GM06990 (cell line): ENCODE measurements around the gene ATP8B4.

Experiments used
- DNase-seq: peaks from one replicate; pipeline ENCODE4 v3.0.0-alpha.2; 2011; ENCODE audit not compliant: insufficient read length; ENCODE audit errors: extremely low read depth
- H3K27me3 ChIP-seq: replicated peaks from 2 replicates; pipeline ENCODE4 v1.6.0; 2011; ENCODE audit warnings: low read length; ENCODE audit not compliant: control insufficient read depth, insufficient read depth
- H3K36me3 ChIP-seq: 2 replicates; pipeline ENCODE4 v1.5.1; 2011; ENCODE audit warnings: low read length; ENCODE audit not compliant: control insufficient read depth, insufficient read depth
- H3K4me3 ChIP-seq: replicated peaks from 2 replicates; pipeline ENCODE4 v1.5.1; 2011; ENCODE audit warnings: low read depth, mild to moderate bottlenecking, control low read depth, low read length
- TF ChIP-seq, protein P1 (sequence below): IDR thresholded peaks from 2 replicates; pipeline ENCODE4 v1.5.1; 2011; ENCODE audit warnings: low read length, control low read depth, mild to moderate bottlenecking, inconsistent platforms; ENCODE audit not compliant: insufficient read depth, poor library complexity, severe bottlenecking

ATP8B4 gene

DNA sequence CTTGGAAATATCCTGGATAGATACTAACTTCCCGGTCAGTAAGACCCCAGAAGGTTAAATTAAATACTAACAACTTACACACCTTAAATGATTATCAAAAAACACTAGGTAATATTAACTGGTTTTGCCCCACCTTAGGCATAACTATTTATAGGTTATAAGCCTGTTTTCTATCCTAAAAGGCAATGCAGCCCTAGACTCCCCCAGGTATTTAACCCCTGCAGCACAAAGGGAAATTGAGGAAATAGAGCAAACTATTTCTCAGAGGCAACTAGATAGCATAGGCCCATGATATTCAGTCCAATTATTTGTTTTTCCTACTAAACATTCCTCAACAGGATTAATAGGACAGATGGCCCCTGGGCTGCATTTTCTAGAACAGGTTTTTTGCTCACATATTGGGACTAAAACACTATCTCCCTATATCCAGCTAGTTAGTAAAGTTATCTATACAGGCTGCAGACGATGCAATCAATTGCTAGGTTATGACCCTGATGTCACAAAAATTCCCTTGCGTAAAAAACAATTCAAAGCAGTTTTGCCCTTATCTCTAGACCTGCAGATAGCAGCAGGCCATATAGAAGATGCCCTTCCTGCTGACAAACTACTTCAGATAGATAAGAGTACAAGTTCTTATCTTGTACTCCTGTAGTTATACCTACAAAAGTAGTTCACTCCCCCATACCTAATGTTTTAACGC lies 276.9 kb downstream of the ATP8B4 start:
- Histone ChIP-seq H3K27me3 (no peaks in the 10 kb centered on the region), H3K36me3 (no peaks in the 10 kb centered on the region), H3K4me3 (no peak overlapping the region)
- DNase-seq: no peak
- TF ChIP-seq, protein P1, sequence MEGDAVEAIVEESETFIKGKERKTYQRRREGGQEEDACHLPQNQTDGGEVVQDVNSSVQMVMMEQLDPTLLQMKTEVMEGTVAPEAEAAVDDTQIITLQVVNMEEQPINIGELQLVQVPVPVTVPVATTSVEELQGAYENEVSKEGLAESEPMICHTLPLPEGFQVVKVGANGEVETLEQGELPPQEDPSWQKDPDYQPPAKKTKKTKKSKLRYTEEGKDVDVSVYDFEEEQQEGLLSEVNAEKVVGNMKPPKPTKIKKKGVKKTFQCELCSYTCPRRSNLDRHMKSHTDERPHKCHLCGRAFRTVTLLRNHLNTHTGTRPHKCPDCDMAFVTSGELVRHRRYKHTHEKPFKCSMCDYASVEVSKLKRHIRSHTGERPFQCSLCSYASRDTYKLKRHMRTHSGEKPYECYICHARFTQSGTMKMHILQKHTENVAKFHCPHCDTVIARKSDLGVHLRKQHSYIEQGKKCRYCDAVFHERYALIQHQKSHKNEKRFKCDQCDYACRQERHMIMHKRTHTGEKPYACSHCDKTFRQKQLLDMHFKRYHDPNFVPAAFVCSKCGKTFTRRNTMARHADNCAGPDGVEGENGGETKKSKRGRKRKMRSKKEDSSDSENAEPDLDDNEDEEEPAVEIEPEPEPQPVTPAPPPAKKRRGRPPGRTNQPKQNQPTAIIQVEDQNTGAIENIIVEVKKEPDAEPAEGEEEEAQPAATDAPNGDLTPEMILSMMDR: no peak

GRCh38 chr15:49832511-49832910 lies 286.5 kb downstream of the ATP8B4 start:
- no peak overlapping the region for H3K4me3 ChIP-seq
- no peak for DNase-seq
- H3K36me3 ChIP-seq: no peaks in the 10 kb centered on the region
- TF ChIP-seq, protein P1: peak; percentile 38
- no peaks in the 10 kb centered on the region for H3K27me3 ChIP-seq

DNA sequence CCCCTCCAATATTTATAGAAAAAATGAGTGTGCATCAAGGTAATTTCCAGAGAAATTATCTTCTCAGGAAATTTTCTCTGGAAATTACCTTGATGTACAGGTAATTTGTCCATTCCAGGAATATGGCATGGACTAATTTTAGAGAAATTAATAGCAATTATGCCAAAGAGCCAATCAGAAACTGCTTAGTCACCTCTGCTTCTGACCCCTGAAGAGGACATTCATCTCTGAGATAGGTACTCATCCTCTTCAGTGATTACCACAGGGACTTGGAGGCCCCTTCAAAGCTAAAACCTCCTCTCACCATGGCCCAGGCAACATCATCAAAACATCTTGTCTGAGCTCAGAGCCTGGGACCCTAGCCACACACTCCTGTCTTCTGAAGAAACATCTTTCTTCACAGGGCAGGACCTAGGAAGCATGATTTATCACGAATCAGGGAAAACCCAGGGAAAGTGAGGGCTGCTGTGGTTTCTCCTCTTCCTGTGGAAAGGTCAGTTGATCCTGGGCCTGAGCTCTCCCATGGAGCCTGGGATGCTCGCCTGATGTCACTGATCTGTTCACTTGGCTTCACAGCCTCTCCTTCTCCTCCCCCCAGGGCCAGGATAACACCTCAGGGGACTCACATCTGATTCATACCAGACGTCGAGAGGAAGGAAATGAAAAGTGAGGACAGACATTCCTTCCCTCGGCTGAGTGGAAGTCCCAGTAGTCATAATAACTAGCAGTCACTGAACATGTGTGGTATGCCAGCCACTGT lies 287.6 kb downstream of the ATP8B4 start:
- Histone ChIP-seq H3K4me3 (no peak overlapping the region), H3K36me3 (no peaks in the 10 kb centered on the region), H3K27me3 (no peaks in the 10 kb centered on the region)
- TF ChIP-seq, protein P1: no peak
- no peak for DNase-seq

- Histone ChIP-seq H3K36me3 (no peaks in the 10 kb centered on the region), H3K27me3 (no peaks in the 10 kb centered on the region), H3K4me3 (no peak overlapping the region)
- TF ChIP-seq, protein P1: no peak
- no peak for DNase-seq
Observed at GRCh38 chr15:49830391-49830790, 288.6 kb downstream of the ATP8B4 start.

DNA sequence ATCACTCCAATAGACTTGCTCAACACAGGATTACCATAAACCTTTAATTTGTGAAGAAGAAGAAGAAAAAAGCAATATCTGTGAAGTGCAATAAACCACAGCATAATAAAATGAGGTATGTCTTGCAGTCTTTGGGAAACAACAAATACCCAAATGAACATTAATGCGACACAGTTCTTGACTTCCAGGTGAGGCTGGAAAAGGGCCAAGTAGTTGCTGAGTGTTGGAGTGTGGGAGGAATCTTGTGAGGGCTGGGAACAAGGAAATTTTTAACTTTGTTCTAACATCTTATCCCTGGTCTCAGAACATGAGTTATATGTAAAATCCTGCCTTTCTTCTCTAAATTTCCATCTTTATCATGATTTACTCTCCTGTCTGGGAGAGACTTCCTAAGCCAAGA lies 291.7 kb downstream of the ATP8B4 start:
- no peaks in the 10 kb centered on the region for H3K36me3 ChIP-seq
- H3K27me3 ChIP-seq: no peaks in the 10 kb centered on the region
- TF ChIP-seq, protein P1: no peak
- DNase-seq: no peak
- H3K4me3 ChIP-seq: no peak overlapping the region
